Panc1 (cell line): ENCODE results near the gene TBC1D22A. TPM values are rescaled to one million over a fixed set of nuclear protein-coding genes. Genes with fewer than 3 reads are reported as not detected.

Experiments
- ATAC-seq: fragments of 200-7000 bp; cut with Tn5 transposase; 2 replicates; pipeline ENCODE4 v1.9.1; 2020; ENCODE audit warnings: mild to moderate bottlenecking, moderate library complexity
- BruUV-seq: library from RNA; stranded (reverse); fragments of 400-500 nt; replicated peaks from 2 replicates; lab custom pipeline; 2021; lab: Mats Ljungman, UMichigan
- CTCF ChIA-PET: fragments of 300-600 bp; sonication (Branson Sonifier 250); formaldehyde crosslinking; loops from one replicate; lab custom pipeline; 2022; ENCODE audit warnings: antibody characterized with exemption; lab: Charles Lee
- POLR2A ChIA-PET: fragments of 300-600 bp; sonication (Branson Sonifier 250); formaldehyde crosslinking; loops from one replicate; lab custom pipeline; 2022; ENCODE audit warnings: antibody characterized with exemption; lab: Charles Lee
- DNase-seq: peaks from one replicate; pipeline ENCODE4 v3.0.0-alpha.2; 2010; ENCODE audit warnings: low read depth, low spot score
- H3K27ac ChIP-seq: 2 replicates; pipeline ENCODE4 v1.5.1; 2011; ENCODE audit warnings: mild to moderate bottlenecking, low read length, inconsistent platforms
- H3K27me3 ChIP-seq: fragments of 200-500 bp; sonication (Bioruptor generic); 2 replicates; pipeline ENCODE4 v1.6.0; 2014; ENCODE audit warnings: low read length, inconsistent platforms; ENCODE audit not compliant: control insufficient read depth, insufficient read depth
- H3K36me3 ChIP-seq: fragments of 200-500 bp; sonication (Bioruptor generic); 2 replicates; pipeline ENCODE4 v1.5.1; 2014; ENCODE audit warnings: inconsistent platforms, mild to moderate bottlenecking, low read length, moderate library complexity; ENCODE audit not compliant: control insufficient read depth, insufficient read depth
- H3K4me1 ChIP-seq: 2 replicates; pipeline ENCODE4 v1.5.1; 2011; ENCODE audit warnings: inconsistent platforms, mild to moderate bottlenecking, low read length, moderate library complexity; ENCODE audit not compliant: control insufficient read depth, insufficient read depth
- H3K4me3 ChIP-seq, 2 experiments: 2 replicates each; pipeline ENCODE4 v1.5.1; 2011 to 2012; ENCODE audit warnings: low read depth in 2 of 2, low read length in 2 of 2, mild to moderate bottlenecking in 2 of 2, inconsistent platforms in 1 of 2, moderate library complexity in 1 of 2
- H3K9me3 ChIP-seq: fragments of 200-500 bp; sonication (Bioruptor generic); 2 replicates; pipeline ENCODE4 v1.5.1; 2014; ENCODE audit warnings: low read depth, mild to moderate bottlenecking, inconsistent platforms, low read length, moderate library complexity; ENCODE audit not compliant: control insufficient read depth, insufficient read depth
- POLR2AphosphoS5 ChIP-seq: IDR thresholded peaks from 2 replicates; pipeline ENCODE4 v1.6.1; 2012; ENCODE audit warnings: mild to moderate bottlenecking, low read depth, low read length, moderate library complexity
- SIN3A ChIP-seq: IDR thresholded peaks from 2 replicates; pipeline ENCODE4 v1.6.1; 2012; ENCODE audit warnings: low read depth, mild to moderate bottlenecking, low read length, moderate library complexity, borderline replicate concordance; ENCODE audit not compliant: insufficient read depth
- TCF7L2 ChIP-seq: IDR thresholded peaks from 2 replicates; pipeline ENCODE4 v1.6.1; 2011; ENCODE audit warnings: mild to moderate bottlenecking, low read depth, low read length, inconsistent platforms
- in situ Hi-C: cut with HindIII; loops from 2 replicates; pipeline ENCODE4 v1.10.0; 2016; ENCODE audit warnings: low sequenced_read_pairs, low pct_unique_long_range_greater_than_20kb
- intact Hi-C: fragments of 100-400 bp; cut with micrococcal nuclease; formaldehyde crosslinking; loops from one replicate; pipeline ENCODE4 v1.10.0; 2022; ENCODE audit not compliant: unreplicated experiment
- total RNA-seq: library from RNA; stranded (reverse); gene quantifications from one replicate; pipeline ENCODE4 v1.2.1, GENCODE V29; 2021; ENCODE audit not compliant: unreplicated experiment
- TF ChIP-seq, protein P1 (sequence below): fragments of 450-650 bp; IDR thresholded peaks from 2 replicates; pipeline ENCODE4 v1.5.1; 2017; ENCODE audit warnings: mild to moderate bottlenecking
- TF ChIP-seq, protein P2 (sequence below), 2 experiments: IDR thresholded peaks; 2 replicates each; pipeline ENCODE4 v1.6.1; 2011 to 2012; ENCODE audit warnings: low read depth in 2 of 2, control low read depth in 1 of 2, low read length in 1 of 2, mild to moderate bottlenecking in 1 of 2, moderate library complexity in 1 of 2; ENCODE audit not compliant: insufficient read depth in 1 of 2

The TBC1D22A gene
- total RNA-seq, 1 experiment from 2014 or later: 28.7 TPM

DNA sequence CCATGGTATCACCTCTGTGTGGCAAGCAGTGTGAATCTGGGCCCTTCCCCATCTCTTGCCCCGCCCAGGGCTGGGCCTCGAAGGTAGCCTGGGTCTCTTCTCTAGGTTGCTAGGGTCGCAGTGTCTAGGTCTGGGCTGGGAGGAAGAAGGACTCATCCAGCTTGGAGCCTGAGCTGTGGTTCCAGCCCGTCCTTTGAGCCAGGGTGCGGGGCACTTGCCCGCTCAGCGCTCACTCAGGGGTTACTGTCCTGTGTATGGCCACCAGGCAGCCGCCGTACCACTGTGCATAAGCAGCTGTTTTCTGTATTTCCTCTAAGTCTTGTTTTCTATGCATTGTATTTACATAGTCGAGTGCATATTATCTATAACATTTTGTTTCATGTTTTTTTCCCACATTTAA, 160.9 kb downstream of the TBC1D22A start:
- in situ Hi-C loops: no loop called here

DNA sequence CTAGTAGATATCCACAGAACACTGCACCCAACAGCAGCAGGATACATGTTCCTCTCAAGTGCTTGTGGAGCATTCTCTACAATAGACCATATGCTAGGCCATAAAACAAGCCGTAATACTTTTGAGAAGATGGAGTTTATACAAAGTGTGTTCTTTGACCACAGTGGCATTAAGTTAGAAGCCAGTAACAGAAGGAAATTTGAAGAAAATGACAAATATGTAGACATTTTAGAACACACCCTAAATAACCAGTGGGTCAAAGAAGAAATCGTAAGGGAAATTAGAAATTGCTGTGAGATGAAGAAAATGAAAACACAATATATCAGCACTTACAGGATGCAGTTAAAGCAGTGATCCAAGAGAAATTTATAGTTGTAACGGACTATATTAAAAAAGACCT, 163.4 kb downstream of the TBC1D22A start:
- no peak overlapping the region for H3K27ac ChIP-seq
- CTCF ChIA-PET: no interaction called here
- H3K36me3 ChIP-seq: no peaks in the 10 kb centered on the region
- no peaks in the 10 kb centered on the region for H3K27me3 ChIP-seq
- POLR2A ChIA-PET: no interaction called here
- intact Hi-C loops (no loop called here), in situ Hi-C loops (no loop called here)
- DNase-seq: no peak
- BruUV-seq: no TSS peak
- no peaks in the 10 kb centered on the region for H3K4me1 ChIP-seq
- TF ChIP-seq, protein P1, sequence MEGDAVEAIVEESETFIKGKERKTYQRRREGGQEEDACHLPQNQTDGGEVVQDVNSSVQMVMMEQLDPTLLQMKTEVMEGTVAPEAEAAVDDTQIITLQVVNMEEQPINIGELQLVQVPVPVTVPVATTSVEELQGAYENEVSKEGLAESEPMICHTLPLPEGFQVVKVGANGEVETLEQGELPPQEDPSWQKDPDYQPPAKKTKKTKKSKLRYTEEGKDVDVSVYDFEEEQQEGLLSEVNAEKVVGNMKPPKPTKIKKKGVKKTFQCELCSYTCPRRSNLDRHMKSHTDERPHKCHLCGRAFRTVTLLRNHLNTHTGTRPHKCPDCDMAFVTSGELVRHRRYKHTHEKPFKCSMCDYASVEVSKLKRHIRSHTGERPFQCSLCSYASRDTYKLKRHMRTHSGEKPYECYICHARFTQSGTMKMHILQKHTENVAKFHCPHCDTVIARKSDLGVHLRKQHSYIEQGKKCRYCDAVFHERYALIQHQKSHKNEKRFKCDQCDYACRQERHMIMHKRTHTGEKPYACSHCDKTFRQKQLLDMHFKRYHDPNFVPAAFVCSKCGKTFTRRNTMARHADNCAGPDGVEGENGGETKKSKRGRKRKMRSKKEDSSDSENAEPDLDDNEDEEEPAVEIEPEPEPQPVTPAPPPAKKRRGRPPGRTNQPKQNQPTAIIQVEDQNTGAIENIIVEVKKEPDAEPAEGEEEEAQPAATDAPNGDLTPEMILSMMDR: no peak
- TF ChIP-seq SIN3A: no peak
- TF ChIP-seq TCF7L2: no peak
- TF ChIP-seq, protein P2, sequence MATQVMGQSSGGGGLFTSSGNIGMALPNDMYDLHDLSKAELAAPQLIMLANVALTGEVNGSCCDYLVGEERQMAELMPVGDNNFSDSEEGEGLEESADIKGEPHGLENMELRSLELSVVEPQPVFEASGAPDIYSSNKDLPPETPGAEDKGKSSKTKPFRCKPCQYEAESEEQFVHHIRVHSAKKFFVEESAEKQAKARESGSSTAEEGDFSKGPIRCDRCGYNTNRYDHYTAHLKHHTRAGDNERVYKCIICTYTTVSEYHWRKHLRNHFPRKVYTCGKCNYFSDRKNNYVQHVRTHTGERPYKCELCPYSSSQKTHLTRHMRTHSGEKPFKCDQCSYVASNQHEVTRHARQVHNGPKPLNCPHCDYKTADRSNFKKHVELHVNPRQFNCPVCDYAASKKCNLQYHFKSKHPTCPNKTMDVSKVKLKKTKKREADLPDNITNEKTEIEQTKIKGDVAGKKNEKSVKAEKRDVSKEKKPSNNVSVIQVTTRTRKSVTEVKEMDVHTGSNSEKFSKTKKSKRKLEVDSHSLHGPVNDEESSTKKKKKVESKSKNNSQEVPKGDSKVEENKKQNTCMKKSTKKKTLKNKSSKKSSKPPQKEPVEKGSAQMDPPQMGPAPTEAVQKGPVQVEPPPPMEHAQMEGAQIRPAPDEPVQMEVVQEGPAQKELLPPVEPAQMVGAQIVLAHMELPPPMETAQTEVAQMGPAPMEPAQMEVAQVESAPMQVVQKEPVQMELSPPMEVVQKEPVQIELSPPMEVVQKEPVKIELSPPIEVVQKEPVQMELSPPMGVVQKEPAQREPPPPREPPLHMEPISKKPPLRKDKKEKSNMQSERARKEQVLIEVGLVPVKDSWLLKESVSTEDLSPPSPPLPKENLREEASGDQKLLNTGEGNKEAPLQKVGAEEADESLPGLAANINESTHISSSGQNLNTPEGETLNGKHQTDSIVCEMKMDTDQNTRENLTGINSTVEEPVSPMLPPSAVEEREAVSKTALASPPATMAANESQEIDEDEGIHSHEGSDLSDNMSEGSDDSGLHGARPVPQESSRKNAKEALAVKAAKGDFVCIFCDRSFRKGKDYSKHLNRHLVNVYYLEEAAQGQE (IDR thresholded peaks at IDR 0.05; ENCODE audit: insufficient read depth in 1 of 2, low read depth in 2 of 2, low read length in 1 of 2): no peak
- no peak for TF ChIP-seq POLR2AphosphoS5
- ATAC-seq: no peak
- no peaks in the 10 kb centered on the region for H3K9me3 ChIP-seq
- H3K4me3 ChIP-seq: no peak overlapping the region

More for the DNA sequence above, 160.9 kb downstream of the TBC1D22A start:
- DNase-seq (no peak), ATAC-seq (no peak)
- intact Hi-C loops: no loop called here
- Histone ChIP-seq H3K27ac (no peak overlapping the region), H3K9me3 (no peaks in the 10 kb centered on the region), H3K27me3 (no peaks in the 10 kb centered on the region), H3K4me1 (no peaks in the 10 kb centered on the region), H3K36me3 (no peaks in the 10 kb centered on the region), H3K4me3 (no peak overlapping the region)
- CTCF ChIA-PET: interaction anchor here (0.6 kb wide), 1 partner anchor 555 kb away, joined by 16 read pairs; no protein-coding TSS in a partner anchor
- TF ChIP-seq TCF7L2 (no peak), POLR2AphosphoS5 (no peak), SIN3A (no peak)
- TF ChIP-seq, protein P2 (IDR thresholded peaks at IDR 0.05; ENCODE audit: insufficient read depth in 1 of 2, low read depth in 2 of 2, low read length in 1 of 2): no peak
- TF ChIP-seq, protein P1: no peak
- BruUV-seq: no TSS peak
- POLR2A ChIA-PET: no interaction called here
